Breast epithelium (tissue), 4 donors: ENCODE data around the gene SORCS3. TPM values are rescaled to one million over a fixed set of nuclear protein-coding genes. Genes with fewer than 3 reads are reported as not detected.

Experiments
- DNase-seq, 2 donors: peaks; one replicate each; pipeline ENCODE4 v3.0.0-alpha.2; 2019; ENCODE audit warnings: low spot score in 2 of 2
- H3K27ac ChIP-seq, 2 donors: fragments of 200-600 bp; sonication (generic) in 1 of 2; one replicate each; pipeline ENCODE4 v1.5.1; 2016 to 2019; ENCODE audit warnings: mild to moderate bottlenecking in 1 of 2
- H3K27me3 ChIP-seq, 2 donors: fragments of 200-600 bp; sonication (generic) in 1 of 2; one replicate each; pipeline versions ENCODE4 v1.5.1 to v1.6.0; 2017 to 2019; ENCODE audit warnings: control low read depth in 1 of 2, mild to moderate bottlenecking in 1 of 2
- H3K36me3 ChIP-seq: fragments of 200-600 bp; one replicate; pipeline ENCODE4 v1.5.1; 2019
- H3K4me1 ChIP-seq, 2 donors: fragments of 200-600 bp; sonication (generic); one replicate each; pipeline ENCODE4 v1.5.1; 2016 to 2019; ENCODE audit warnings: control low read depth in 1 of 2
- H3K4me3 ChIP-seq, 3 donors: fragments of 200-600 bp; sonication (generic); 1 replicate in 2 of 3; 2 replicates in 1 of 3; pipeline ENCODE4 v1.5.1; 2016 to 2019; ENCODE audit warnings: mild to moderate bottlenecking in 3 of 3, moderate library complexity in 2 of 3
- H3K9me3 ChIP-seq, 2 donors: fragments of 200-600 bp; sonication (generic) in 1 of 2; one replicate each; pipeline ENCODE4 v1.5.1; 2016 to 2019; ENCODE audit warnings: control low read depth in 1 of 2
- CTCF ChIP-seq, 3 donors: fragments of 450-650 bp; IDR thresholded peaks; one replicate each; pipeline ENCODE4 v1.5.1; 2016 to 2017; ENCODE audit warnings: antibody characterized with exemption in 3 of 3, mild to moderate bottlenecking in 3 of 3, moderate library complexity in 3 of 3
- POLR2A ChIP-seq: fragments of 450-650 bp; IDR thresholded peaks from one replicate; pipeline ENCODE4 v1.6.1; 2016; ENCODE audit warnings: antibody characterized with exemption, mild to moderate bottlenecking, moderate library complexity
- POLR2AphosphoS5 ChIP-seq, 3 donors: sonication (generic); formaldehyde crosslinking; IDR thresholded peaks; one replicate each; pipeline ENCODE4 v1.6.1; 2017; ENCODE audit warnings: antibody characterized with exemption in 3 of 3
- intact Hi-C: fragments of 100-400 bp; cut with DNase I; formaldehyde crosslinking; loops from one replicate; pipeline ENCODE4 v1.15.1; 2023; ENCODE audit warnings: low total_unique reads
- total RNA-seq, 3 donors: library from RNA; depleted of rRNA; stranded (reverse); fragments of >200 nt; gene quantifications; one replicate each; pipeline ENCODE4 v1.1.0, GENCODE V29; 2016

Gene SORCS3
- total RNA-seq, 3 donors from 2014 or later: under 0.01 to 0.16 TPM; not detected in 1

- no peak overlapping the region for H3K27ac ChIP-seq
- intact Hi-C loops: no loop called here
- TF ChIP-seq CTCF (IDR thresholded peaks at IDR 0.05) (no peak), POLR2A (no peak), POLR2AphosphoS5 (IDR thresholded peaks at IDR 0.05) (no peak)
These were observed 17.0 kb downstream of the SORCS3 start for GRCh38 chr10:104658067-104658466.

GRCh38 chr10:104659809-104660208 lies 18.7 kb downstream of the SORCS3 start:
- no peaks in the 10 kb centered on the region for H3K9me3 ChIP-seq
- no peaks in the 10 kb centered on the region for H3K36me3 ChIP-seq
- no peak overlapping the region for H3K4me3 ChIP-seq
- intact Hi-C loops: no loop called here
- H3K4me1 ChIP-seq: no peaks in the 10 kb centered on the region
- H3K27me3 ChIP-seq: no peaks in the 10 kb centered on the region
- H3K27ac ChIP-seq: no peak overlapping the region
- TF ChIP-seq POLR2A (no peak), POLR2AphosphoS5 (IDR thresholded peaks at IDR 0.05) (no peak), CTCF (IDR thresholded peaks at IDR 0.05) (no peak)
- no peak for DNase-seq

More at GRCh38 chr10:104658067-104658466, 17.0 kb downstream of the SORCS3 start:
- no peak overlapping the region for H3K4me3 ChIP-seq
- H3K27me3 ChIP-seq: no peaks in the 10 kb centered on the region
- no peaks in the 10 kb centered on the region for H3K4me1 ChIP-seq
- H3K36me3 ChIP-seq: no peaks in the 10 kb centered on the region
- no peaks in the 10 kb centered on the region for H3K9me3 ChIP-seq
- no peak for DNase-seq

DNA sequence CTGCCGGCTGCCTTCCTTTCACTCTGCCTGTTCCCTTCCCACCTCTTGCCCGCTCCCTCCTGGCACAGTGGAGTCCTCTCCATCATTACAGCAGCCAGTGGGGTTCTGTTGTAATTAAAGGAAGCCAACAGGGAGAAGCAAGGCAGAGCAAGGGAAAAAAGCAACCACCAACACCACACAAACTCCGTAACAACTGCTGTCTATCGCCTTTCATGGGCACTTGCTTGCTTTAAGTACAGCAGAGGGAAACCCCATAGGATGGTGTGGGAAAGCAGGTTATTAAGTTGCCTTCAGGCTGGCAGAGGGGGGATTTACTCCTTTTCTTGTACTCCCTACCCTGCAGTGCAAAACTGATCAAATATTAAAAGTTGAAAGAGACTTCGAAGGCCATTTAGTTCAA lies 22.0 kb downstream of the SORCS3 start:
- intact Hi-C loops: no loop called here

DNA sequence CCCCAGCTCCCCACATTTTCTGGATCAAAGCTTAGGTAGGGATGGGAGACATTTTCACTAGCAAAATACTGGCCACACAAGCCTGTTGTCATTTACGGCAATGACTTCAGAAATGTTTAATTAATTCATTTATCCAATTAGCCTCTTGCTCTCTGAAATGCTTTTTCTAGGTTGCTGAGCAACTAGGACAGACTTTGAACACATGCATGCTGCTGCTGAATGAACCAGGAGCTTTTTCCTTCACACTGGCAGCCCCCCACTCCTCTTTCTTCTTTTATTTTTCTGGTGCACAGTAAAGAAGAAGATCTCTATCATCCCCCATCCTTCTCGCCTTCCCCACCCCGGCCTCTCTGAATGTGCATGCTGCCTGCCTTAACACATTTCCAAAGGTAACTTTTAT lies 22.5 kb downstream of the SORCS3 start:
- H3K4me1 ChIP-seq: no peaks in the 10 kb centered on the region
- intact Hi-C loops: no loop called here
- no peak overlapping the region for H3K27ac ChIP-seq
- no peaks in the 10 kb centered on the region for H3K9me3 ChIP-seq
- H3K4me3 ChIP-seq: no peak overlapping the region
- H3K36me3 ChIP-seq: no peaks in the 10 kb centered on the region
- H3K27me3 ChIP-seq: no peaks in the 10 kb centered on the region
- no peak for DNase-seq
- no peak for TF ChIP-seq POLR2A
- TF ChIP-seq POLR2AphosphoS5 (IDR thresholded peaks at IDR 0.05): no peak
- no peak for TF ChIP-seq CTCF (IDR thresholded peaks at IDR 0.05)

More for the DNA sequence above, 22.0 kb downstream of the SORCS3 start:
- Histone ChIP-seq H3K9me3 (no peaks in the 10 kb centered on the region), H3K4me3 (no peak overlapping the region), H3K27ac (no peak overlapping the region), H3K36me3 (no peaks in the 10 kb centered on the region), H3K4me1 (no peaks in the 10 kb centered on the region), H3K27me3 (no peaks in the 10 kb centered on the region)
- DNase-seq: no peak
- TF ChIP-seq POLR2AphosphoS5 (IDR thresholded peaks at IDR 0.05) (no peak), POLR2A (no peak), CTCF (IDR thresholded peaks at IDR 0.05) (no peak)

- H3K27ac ChIP-seq: no peak overlapping the region
These were observed 23.1 kb downstream of the SORCS3 start for GRCh38 chr10:104664205-104664604.

More at GRCh38 chr10:104664205-104664604, 23.1 kb downstream of the SORCS3 start:
- intact Hi-C loops: no loop called here
- H3K9me3 ChIP-seq: no peaks in the 10 kb centered on the region
- no peaks in the 10 kb centered on the region for H3K36me3 ChIP-seq
- H3K4me3 ChIP-seq: no peak overlapping the region
- no peak for DNase-seq
- no peaks in the 10 kb centered on the region for H3K4me1 ChIP-seq
- H3K27me3 ChIP-seq: no peaks in the 10 kb centered on the region
- TF ChIP-seq CTCF (IDR thresholded peaks at IDR 0.05) (no peak), POLR2A (no peak), POLR2AphosphoS5 (IDR thresholded peaks at IDR 0.05) (no peak)
